NCI-H1436 treated with DMSO at 0.1 percent for 48 hours (cell line): ENCODE data around the gene MYBPH.
A peak's percentile ranks its signal among the peaks of the same experiment; 100 is the strongest.

Experiments used
- DNase-seq: peaks from one replicate; lab custom pipeline; 2025; lab: John Stamatoyannopoulos, UW

MYBPH gene, protein sequence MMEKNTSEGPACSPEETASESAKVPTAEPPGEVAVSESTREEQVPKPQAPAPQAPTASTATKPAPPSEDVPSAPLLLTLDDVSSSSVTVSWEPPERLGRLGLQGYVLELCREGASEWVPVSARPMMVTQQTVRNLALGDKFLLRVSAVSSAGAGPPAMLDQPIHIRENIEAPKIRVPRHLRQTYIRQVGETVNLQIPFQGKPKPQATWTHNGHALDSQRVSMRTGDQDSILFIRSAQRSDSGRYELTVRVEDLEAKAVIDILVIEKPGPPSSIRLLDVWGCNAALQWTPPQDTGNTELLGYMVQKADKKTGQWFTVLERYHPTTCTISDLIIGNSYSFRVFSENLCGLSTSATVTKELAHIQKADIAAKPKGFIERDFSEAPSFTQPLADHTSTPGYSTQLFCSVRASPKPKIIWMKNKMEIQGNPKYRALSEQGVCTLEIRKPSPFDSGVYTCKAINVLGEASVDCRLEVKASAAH

DNA sequence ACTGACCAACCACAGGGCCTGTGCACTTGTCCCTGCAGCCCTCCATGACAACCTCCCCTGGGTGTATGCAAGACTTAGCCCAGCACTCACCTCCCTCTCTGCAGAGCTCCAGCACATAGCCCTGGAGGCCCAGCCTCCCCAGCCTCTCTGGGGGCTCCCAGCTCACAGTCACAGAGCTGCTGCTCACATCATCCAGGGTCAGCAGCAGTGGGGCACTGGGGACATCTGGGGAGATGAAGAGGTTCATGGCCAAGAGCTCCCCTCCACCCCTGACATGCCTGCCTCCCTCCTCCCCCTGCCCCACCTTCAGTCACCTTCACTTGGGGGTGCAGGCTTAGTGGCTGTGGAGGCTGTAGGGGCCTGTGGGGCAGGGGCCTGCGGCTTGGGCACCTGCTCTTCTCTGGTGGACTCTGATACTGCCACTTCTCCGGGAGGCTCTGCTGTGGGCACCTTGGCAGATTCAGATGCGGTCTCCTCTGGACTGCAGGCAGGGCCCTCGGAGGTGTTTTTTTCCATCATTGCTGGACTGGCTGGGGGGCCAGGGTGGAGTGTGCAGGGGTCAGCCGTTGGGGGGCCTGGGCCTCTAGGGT is at the start of gene MYBPH:
TSS of gene MYBPH (minus strand) at position 590 of the 590 bp plus-strand sequence. CDS start at position 519, 71 bp downstream.
- no peak for DNase-seq

DNA sequence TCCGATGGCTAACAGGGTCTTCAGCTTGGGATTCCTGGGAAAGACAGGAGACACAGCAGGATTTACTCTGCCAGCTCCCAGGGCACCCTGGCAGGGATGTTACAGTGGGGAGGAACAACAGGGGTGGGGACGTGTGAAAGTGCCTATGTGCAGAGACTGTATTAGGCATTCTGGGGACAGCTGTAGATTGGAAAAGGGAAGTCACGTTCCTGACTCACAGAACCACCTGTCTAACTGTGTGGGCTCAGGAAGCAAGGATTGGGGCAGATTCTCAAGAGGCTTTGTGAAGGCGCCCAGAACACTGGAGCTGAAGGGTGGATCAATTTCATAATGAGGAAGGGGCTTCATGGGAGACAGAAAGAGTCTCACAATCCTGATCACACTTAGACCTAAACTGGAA is 49.4 kb upstream of the MYBPH start:
- DNase-seq: no peak

DNA sequence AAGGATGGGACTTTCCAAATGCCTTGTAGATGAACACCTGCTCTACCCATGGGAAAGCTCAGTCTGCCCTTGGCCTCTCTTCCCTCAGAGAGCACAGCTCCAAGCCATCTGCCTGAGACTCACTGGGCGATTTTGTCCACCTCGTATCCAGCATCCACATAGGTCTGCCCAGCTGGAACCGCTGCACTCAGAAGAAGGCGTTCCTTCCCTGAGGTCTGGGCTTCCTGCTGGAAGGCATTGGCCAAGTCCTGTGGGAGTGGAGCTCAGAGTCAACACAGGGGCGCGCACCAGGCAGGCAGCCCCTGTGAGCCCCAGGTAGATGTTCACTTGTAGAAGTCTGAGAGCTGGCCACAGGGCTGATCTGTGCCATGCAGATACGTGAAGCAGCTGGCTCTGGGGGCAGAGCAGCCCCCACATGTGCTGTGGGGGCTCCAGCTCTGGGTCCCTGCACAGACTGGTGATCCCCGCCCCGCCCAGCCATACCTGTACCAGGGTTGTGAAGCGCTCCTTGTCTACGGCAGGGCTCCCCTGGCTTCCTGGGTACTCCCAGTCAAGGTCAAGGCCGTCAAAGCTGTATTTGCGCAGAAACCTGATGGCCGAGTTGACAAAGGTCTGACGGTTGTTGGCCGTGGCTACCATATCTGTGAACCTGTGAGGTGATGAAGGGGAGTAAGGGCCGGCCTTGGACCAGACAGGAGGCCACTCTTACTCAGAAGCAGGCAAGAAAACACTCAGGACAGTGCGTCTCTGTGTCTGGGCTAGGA is 47.6 kb upstream of the MYBPH start:
- DNase-seq: no peak

GRCh38 chr1:203219934-203220333 is 44.3 kb upstream of the MYBPH start:
- no peak for DNase-seq

DNA sequence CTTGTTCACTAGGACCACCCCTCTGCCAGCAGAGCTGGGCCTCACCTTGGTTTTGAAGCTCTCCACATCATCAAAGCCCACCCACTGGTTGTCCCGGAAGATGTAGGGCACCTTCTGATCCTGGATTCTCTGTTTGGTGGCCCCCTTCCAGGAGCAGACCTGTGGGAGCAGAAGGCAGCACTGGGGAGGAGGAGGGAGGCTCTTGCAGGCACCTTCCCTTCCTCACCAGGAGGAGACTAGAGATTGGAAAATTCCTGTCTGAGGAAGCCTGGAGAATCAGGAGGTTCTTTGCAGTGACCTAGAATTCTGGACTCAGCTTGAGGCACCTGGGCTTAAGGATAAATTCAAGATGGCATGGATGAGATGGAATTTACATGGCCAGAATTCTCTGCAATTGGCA is 43.5 kb upstream of the MYBPH start:
- DNase-seq: no peak

DNA sequence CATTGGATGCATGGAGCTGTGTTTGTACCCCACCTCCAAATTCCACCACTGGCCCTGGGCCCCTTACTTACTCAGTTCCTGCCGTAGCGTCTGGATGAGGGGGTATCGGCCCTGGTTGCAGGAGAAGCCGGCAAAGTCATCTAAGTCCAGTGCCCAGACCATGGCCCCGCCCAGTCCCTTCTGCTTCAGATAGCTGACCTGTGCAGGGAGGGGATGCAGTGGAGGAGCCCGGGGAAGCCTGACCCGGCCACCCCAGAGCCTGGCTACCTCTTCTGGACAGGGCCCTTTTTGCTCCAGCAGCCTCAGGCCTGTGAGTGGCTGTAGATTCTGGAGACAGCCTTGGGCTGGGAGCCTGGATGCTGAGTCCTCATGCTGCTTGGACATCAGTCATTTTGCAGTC is 42.0 kb upstream of the MYBPH start:
- no peak for DNase-seq

DNA sequence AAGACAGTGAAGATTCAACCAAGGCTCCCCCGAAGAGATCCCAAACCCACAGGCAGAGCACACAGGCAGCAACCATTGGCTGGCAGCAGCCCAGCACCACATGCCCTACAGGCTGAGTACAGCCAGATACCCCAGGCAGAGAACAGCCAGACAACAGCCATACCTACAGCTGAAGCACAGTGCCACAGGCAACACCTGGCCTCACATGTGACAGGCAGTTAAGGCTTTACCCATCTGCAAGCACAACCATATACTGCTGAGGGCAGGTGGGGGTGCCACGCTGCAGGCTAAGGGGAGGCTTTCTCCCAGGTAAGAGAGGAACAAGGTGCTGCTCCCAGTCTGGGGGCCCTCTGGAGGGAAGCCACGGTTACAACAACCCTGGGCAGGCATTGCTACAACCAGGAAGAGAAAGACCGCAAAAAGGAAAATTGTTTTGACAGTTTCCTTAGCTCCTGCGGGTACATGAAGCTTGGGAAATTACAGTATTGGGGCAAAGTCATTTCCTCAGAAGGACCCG is 41.6 kb upstream of the MYBPH start:
- DNase-seq: no peak

DNA sequence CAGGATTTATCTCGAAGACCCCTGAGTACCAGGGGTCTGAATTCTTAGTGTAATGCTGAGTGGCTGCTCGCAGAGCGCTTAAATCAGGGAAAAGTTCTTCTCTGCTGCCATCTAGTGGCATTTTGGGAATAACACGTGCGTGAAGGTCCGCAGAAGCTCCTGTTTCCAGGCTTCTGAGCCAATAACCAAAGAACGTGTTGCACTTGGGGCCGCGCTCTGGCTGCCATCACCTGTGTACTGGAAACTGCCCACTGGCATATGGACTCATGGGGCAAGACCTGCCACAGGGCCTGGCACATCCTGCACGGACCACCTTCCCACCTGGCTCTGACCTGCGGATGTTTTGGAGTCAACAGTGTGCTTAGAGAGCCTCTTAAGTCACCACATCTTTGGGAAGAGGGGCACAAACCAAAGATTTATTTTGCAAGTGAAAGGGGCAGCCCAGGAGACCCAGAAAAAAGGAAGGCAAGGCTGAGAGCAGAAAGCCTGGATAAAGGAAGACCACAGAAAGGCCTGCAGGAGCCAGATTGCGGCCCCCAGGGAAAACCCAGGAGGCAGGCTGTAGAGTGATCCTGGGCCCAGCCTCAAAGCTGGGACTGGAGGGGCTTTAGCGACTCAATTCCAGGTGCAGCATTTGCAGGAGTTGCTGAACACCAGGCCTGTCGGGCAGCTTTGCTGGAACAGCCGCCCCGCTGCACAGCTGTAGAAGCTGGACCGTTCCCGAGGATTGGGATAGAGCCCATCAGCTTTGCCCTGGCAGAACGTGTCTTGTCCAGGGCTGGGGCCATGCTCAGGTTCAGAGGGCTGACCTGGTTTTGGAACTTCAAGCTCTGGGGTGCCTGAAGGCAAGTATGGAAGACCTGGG is 40.9 kb upstream of the MYBPH start:
- DNase-seq: peak; percentile 61

DNA sequence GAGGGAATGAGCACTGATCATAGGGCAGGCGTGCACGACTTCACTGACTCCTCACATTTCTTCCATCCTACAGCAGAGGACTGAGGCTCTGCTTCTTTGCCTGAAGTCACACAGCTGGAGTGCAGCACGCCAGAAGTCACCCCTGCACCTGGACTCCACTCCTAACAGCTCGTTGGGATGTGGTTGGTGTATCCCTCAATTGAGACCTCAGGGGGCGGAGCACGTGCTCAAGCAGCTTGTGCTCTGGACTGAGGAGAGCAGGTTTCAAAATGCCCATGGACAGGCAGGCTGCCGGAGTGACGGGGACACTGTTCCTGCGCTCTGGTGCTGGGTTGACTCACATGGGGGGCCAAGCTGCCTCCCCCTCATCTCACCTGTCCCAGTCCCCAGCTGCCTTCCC is 39.9 kb upstream of the MYBPH start:
- DNase-seq: no peak

- no peak for DNase-seq
Observed at GRCh38 chr1:203214871-203215270, 39.2 kb upstream of the MYBPH start.

- no peak for DNase-seq
Observed at GRCh38 chr1:203213126-203213525, 37.5 kb upstream of the MYBPH start.

DNA sequence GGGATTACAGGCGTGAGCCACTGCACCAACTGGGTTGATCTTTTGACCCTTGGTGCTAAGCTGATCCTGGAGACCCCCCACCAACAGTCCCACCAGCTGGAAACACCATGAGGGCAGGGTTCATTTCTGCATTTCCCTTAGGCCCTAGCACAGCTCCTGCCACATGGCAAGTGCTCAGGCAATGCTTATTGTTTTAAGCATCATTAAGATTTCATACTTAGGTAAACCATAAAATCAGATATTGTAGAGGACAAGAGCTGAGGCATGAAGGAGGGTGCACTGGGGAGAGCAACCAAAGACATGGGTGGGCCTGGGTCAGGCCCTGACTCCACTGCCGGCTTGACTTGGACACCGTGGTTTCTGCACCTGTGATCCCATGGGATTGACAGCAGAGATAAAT is 36.2 kb upstream of the MYBPH start:
- DNase-seq: no peak

- DNase-seq: no peak
Observed at GRCh38 chr1:203210988-203211387, 35.4 kb upstream of the MYBPH start.

DNA sequence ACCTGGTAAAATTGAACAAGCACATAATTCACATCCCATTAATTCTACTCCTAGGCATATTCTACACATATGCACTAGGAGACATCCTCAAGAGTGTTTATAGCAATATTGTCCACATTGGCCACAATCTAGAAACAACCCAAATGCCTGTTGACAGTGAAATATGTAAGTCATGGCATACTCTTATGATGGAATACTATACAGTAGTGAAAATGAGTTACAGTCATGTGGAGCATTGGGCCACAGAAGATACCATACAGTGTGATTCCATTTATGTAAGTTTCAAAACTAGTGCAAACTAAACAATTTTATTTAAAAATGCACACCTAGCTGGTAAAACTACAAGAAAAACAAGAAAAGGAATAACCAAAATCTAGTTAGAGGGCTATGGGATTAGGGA is 34.7 kb upstream of the MYBPH start:
- no peak for DNase-seq

DNA sequence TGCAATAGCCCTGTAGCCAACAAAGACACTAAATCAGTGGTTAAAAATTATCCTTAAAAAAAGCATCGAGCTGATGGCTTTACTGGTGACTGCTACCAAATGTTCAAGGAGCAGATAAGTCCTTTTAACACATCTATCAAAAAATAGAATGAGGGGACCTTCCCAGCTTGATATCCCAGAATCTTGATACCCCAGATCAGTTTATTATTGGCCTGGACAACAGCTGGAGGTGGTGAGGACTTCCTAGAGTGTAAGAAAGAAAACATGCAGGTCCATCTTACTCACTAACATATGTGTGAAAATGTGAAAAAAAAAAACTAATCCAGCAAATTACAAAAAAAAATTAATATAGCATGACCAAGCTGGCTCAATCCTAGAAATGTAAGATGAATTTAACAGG is 32.6 kb upstream of the MYBPH start:
- no peak for DNase-seq

- DNase-seq: no peak
Observed at GRCh38 chr1:203207751-203208150, 32.1 kb upstream of the MYBPH start.

DNA sequence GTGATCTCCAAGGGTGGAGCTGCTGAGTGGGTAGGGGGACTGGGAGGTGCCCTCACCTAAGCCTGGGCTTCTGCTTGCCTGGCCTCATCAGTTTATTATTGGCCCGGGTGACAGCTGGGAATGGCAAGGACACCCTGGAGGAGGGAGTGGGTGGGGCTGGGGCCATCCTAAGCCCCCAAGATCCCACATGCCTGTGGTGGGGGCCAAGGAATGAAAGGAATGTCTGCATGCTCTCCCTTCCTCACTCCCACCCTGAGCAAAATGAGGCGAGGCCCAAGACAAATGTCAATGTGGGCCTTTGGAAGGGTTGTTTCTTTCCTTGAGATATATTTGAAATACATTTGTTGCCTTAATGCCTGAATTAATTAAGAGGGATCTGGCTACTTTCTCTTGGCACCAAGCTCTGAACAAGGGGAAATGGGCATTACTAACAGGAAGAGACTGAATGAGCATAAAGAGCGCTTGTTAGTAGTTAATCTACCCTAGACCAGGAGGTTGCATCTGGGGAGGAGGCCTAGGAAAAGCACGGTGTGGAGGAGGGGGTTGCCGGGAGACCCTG is 30.6 kb upstream of the MYBPH start:
- no peak for DNase-seq

- no peak for DNase-seq
Observed at GRCh38 chr1:203204756-203205155, 29.1 kb upstream of the MYBPH start.

GRCh38 chr1:203202431-203203245 is 27.0 kb upstream of the MYBPH start:
- no peak for DNase-seq

GRCh38 chr1:203201516-203202205 is 26.0 kb upstream of the MYBPH start:
- DNase-seq: no peak
